DMS79 treated with DMSO at 0.1 percent for 48 hours (cell line): ENCODE measurements around the gene SHPK.

Source experiments
- DNase-seq: peaks from one replicate; lab custom pipeline; 2025; lab: John Stamatoyannopoulos, UW

Gene SHPK

GRCh38 chr17:3626831-3627768 is 8.9 kb downstream of the SHPK start:
- DNase-seq = peak; percentile 37

GRCh38 chr17:3622977-3623594 is 13.0 kb downstream of the SHPK start:
- no peak for DNase-seq

GRCh38 chr17:3621146-3621720 is 14.8 kb downstream of the SHPK start:
- no peak for DNase-seq

- no peak for DNase-seq
These were observed 20.7 kb downstream of the SHPK start for GRCh38 chr17:3615160-3615870.

- no peak for DNase-seq
These were observed 22.9 kb downstream of the SHPK start for GRCh38 chr17:3613124-3613523.

GRCh38 chr17:3610523-3610922 is 25.5 kb downstream of the SHPK start:
- no peak for DNase-seq

- no peak for DNase-seq
These were observed 26.4 kb downstream of the SHPK start for GRCh38 chr17:3609689-3610088.

GRCh38 chr17:3603870-3604259 is 32.2 kb downstream of the SHPK start:
- DNase-seq = no peak

- no peak for DNase-seq
These were observed 32.8 kb downstream of the SHPK start for GRCh38 chr17:3603119-3603869.

- DNase-seq = no peak
These were observed 33.6 kb downstream of the SHPK start for GRCh38 chr17:3602499-3602898.

- no peak for DNase-seq
These were observed 35.4 kb downstream of the SHPK start for GRCh38 chr17:3600529-3601205.

- no peak for DNase-seq
These were observed 38.0 kb downstream of the SHPK start for GRCh38 chr17:3598078-3598477.

GRCh38 chr17:3596804-3597464 is 39.1 kb downstream of the SHPK start:
- DNase-seq = no peak

GRCh38 chr17:3594976-3595375 is 41.1 kb downstream of the SHPK start:
- peak; percentile 8 for DNase-seq

GRCh38 chr17:3594051-3594800 is 41.8 kb downstream of the SHPK start:
- peak; percentile 30 for DNase-seq

GRCh38 chr17:3593384-3593783 is 42.7 kb downstream of the SHPK start:
- no peak for DNase-seq

- no peak for DNase-seq
These were observed 43.7 kb downstream of the SHPK start for GRCh38 chr17:3592216-3592860.

- no peak for DNase-seq
These were observed 45.3 kb downstream of the SHPK start for GRCh38 chr17:3590768-3591167.

- peak; percentile 31 for DNase-seq
These were observed 45.8 kb downstream of the SHPK start for GRCh38 chr17:3590231-3590630.
